ENCODE results near the gene CRYGB.
A peak's percentile ranks its signal among the peaks of the same experiment; 100 is the strongest.

The CRYGB gene

DNA sequence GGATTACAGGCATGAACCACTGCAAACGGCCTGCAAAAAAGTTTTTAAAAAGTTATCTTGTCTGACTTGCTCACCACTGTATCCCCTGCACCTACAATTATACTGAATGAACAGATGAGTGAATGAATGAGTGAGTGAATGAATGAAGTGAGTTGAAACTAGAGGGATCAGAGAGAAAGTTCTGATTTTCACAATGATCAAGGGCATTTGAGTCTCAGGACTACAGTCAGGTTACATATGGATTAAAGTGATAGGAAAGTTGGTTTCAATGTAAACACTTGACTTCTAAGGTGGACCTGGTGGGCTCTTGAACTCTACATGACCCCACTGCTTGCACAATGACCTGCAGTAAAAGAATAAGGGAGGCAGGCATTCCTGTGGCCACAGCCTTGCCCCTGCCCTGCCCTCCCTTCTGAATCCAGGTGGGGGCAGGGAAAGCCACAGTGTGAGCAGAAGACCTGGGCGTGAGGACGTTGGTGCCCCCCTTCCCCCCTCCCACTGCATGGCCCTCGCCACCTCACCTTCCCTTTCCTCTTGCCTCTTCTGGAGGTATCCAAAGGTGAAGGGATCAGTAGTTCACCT lies 33.2 kb upstream of the CRYGB start:
- Histone ChIP-seq H3K36me3 (ENCODE audit: insufficient read depth, low read length) (no peaks in the 10 kb centered on the region), H3K4me1 (ENCODE audit: control insufficient read depth, insufficient read depth, low read length, unreplicated experiment) (no peaks in the 10 kb centered on the region), H3K27me3 (ENCODE audit: insufficient read depth, low read length) (peaks cover 10% of the 10 kb centered on the region), H3K27ac (ENCODE audit: low read depth, low read length) (no peak overlapping the region), H2AFZ (ENCODE audit: low read length, unreplicated experiment) (no peak overlapping the region), H3K4me3 (ENCODE audit: low read depth, low read length) (no peak overlapping the region), H3K79me2 (ENCODE audit: control insufficient read depth, insufficient read depth, low read length, unreplicated experiment) (no peaks in the 10 kb centered on the region)

DNA sequence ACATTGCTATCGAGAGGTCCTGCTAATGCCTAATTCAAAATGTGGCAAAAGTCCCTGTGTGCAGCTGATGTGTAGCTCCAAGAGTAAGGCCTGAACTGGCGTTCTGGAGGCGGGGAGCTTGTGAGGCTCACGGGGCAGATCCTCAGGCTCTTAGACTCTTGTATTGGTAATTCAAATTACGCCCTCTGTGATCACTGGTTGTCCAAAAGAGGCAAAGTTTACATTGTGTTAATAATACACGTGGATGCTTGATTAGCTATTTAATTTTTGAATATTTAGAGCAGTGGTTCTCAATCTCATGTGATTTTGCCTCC lies 29.8 kb upstream of the CRYGB start:
- Histone ChIP-seq H3K4me3 (ENCODE audit: low read depth, low read length) (no peak overlapping the region), H3K79me2 (ENCODE audit: control insufficient read depth, insufficient read depth, low read length, unreplicated experiment) (no peaks in the 10 kb centered on the region), H3K4me1 (ENCODE audit: control insufficient read depth, insufficient read depth, low read length, unreplicated experiment) (no peaks in the 10 kb centered on the region)

DNA sequence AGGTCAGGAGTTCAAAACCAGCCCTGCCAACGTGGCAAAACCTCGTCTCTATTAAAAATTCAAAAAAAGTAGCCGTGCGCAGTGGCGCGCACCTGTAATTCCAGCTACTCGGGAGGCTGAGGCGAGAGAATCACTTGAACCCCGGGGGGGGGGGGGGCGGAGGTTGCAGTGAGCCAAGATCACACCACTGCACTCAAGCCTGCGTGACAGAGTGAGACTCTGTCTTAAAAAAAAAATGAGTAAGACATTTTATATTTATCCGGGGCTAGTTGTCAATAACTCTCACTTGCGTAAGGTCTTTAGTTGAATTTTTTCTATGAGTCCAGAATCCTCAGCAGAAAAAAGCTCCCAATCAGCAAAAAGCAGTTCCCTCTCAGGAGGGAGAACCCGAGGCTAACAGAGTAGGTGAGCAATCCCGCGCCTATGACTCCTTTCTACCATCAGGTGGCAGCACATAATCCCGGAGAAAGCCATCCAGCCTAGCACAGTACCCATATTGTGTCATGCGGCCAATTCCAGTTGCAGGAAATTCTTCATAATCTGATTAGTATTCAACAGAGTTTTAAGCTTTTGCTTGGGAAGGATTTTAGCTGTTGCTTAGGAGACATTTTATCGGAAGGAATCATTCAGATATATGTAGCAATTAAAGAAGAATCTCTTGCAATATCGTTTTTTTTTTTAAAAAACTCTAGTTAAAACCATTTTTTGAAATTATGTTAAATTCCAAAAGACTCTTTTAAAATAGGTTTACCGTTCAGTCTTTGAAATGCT lies 29.3 kb upstream of the CRYGB start:
- Histone ChIP-seq H3K4me3 (ENCODE audit: low read depth, low read length) (no peak overlapping the region), H2AFZ (ENCODE audit: low read length, unreplicated experiment) (no peak overlapping the region), H3K27me3 (ENCODE audit: insufficient read depth, low read length) (no peaks in the 10 kb centered on the region), H3K79me2 (ENCODE audit: control insufficient read depth, insufficient read depth, low read length, unreplicated experiment) (no peaks in the 10 kb centered on the region), H3K4me1 (ENCODE audit: control insufficient read depth, insufficient read depth, low read length, unreplicated experiment) (no peaks in the 10 kb centered on the region), H3K36me3 (ENCODE audit: insufficient read depth, low read length) (no peaks in the 10 kb centered on the region), H3K27ac (ENCODE audit: low read depth, low read length) (no peak overlapping the region)

More for the DNA sequence above, 29.8 kb upstream of the CRYGB start:
- Histone ChIP-seq H3K27ac (ENCODE audit: low read depth, low read length) (no peak overlapping the region), H2AFZ (ENCODE audit: low read length, unreplicated experiment) (peak overlapping the region; percentile 16), H3K27me3 (ENCODE audit: insufficient read depth, low read length) (no peaks in the 10 kb centered on the region), H3K36me3 (ENCODE audit: insufficient read depth, low read length) (no peaks in the 10 kb centered on the region)

DNA sequence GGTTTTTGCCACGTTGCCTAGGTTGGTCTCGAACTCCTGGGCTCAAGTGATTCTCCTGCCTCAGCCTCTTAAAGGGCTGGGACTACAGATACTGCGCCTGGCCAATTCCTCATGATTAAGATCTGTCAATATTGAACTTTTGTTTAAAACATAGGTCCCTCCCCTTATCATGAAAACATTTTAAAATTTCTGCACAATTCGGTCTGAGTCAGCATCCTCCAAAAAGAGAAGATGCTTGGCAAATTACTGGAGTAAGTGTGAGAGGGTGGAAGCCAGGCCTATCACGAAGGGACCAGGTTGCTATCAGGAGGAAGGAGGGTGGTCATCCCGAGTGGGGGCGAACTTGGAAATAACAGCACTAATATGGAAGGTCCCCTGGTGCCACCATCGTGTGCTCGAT lies 28.2 kb upstream of the CRYGB start:
- H3K27ac ChIP-seq (ENCODE audit: low read depth, low read length): no peak overlapping the region
- H3K4me3 ChIP-seq (ENCODE audit: low read depth, low read length): no peak overlapping the region
- no peak overlapping the region for H2AFZ ChIP-seq (ENCODE audit: low read length, unreplicated experiment)

DNA sequence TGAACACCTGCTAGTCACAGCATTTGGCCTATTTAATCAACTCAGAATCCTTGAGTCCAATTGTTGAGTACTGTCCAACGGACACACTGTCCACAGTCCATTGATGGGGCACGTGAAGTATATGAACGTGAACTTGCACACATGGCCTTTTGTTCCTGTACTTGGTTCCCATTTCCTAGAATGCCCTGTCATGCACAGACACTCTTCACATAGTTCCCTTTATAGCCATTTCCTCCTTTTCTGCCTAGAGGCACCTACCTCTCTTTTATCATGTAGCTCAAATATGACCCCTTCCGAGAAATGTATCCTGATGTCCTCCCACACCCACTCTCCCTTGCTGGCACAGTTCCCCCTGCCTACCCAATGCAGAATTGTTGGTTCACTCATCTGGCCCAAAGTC lies 26.2 kb upstream of the CRYGB start:
- H3K36me3 ChIP-seq (ENCODE audit: insufficient read depth, low read length): no peaks in the 10 kb centered on the region
- no peaks in the 10 kb centered on the region for H3K79me2 ChIP-seq (ENCODE audit: control insufficient read depth, insufficient read depth, low read length, unreplicated experiment)
- no peak overlapping the region for H2AFZ ChIP-seq (ENCODE audit: low read length, unreplicated experiment)
- no peaks in the 10 kb centered on the region for H3K4me1 ChIP-seq (ENCODE audit: control insufficient read depth, insufficient read depth, low read length, unreplicated experiment)
- H3K4me3 ChIP-seq (ENCODE audit: low read depth, low read length): no peak overlapping the region
- no peak overlapping the region for H3K27ac ChIP-seq (ENCODE audit: low read depth, low read length)
- no peaks in the 10 kb centered on the region for H3K27me3 ChIP-seq (ENCODE audit: insufficient read depth, low read length)

More for the DNA sequence above, 28.2 kb upstream of the CRYGB start:
- Histone ChIP-seq H3K36me3 (ENCODE audit: insufficient read depth, low read length) (no peaks in the 10 kb centered on the region), H3K4me1 (ENCODE audit: control insufficient read depth, insufficient read depth, low read length, unreplicated experiment) (no peaks in the 10 kb centered on the region), H3K27me3 (ENCODE audit: insufficient read depth, low read length) (no peaks in the 10 kb centered on the region), H3K79me2 (ENCODE audit: control insufficient read depth, insufficient read depth, low read length, unreplicated experiment) (no peaks in the 10 kb centered on the region)

DNA sequence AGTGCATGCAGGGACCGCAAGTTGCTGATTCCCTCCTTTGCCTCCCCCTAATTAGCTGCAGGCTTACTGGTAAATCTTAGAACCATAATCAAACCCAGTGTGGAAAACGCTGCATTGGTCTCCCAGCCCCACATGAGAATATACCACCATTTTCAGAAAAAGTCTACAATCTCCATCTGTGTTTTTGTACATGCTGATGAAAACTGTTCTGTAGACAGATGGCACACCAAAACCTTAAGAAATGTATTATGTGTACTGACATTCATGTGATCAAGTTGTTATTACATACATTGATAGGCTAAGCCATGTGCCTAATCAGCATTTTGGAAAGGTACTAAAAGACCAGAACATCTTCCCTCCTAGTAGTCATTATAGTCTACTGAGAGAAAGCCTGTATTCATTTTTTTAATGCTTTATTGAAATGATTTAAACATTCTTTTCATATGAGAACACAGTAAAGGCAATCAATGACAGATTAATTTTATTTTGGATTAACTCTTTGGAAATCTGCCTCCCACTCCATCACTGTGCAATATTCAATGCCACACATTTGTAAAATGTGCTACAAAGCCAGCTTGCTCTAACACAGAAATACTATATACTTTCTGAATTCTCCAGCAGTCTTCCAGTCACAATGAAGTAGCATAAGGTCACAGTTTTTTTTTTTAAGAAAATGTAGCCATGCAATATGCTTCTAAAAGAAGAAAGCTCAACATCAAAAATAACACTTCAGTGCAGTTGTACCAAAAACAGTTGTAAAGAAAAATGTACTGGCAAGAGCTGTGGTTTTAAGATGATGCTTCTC lies 19.2 kb upstream of the CRYGB start:
- Histone ChIP-seq H2AFZ (ENCODE audit: low read length, unreplicated experiment) (no peak overlapping the region), H3K27ac (ENCODE audit: low read depth, low read length) (no peak overlapping the region), H3K4me3 (ENCODE audit: low read depth, low read length) (no peak overlapping the region), H3K36me3 (ENCODE audit: insufficient read depth, low read length) (no peaks in the 10 kb centered on the region), H3K79me2 (ENCODE audit: control insufficient read depth, insufficient read depth, low read length, unreplicated experiment) (no peaks in the 10 kb centered on the region), H3K27me3 (ENCODE audit: insufficient read depth, low read length) (peaks cover 5% of the 10 kb centered on the region; the same call in 1 of the 2 replicates), H3K4me1 (ENCODE audit: control insufficient read depth, insufficient read depth, low read length, unreplicated experiment) (no peaks in the 10 kb centered on the region)

DNA sequence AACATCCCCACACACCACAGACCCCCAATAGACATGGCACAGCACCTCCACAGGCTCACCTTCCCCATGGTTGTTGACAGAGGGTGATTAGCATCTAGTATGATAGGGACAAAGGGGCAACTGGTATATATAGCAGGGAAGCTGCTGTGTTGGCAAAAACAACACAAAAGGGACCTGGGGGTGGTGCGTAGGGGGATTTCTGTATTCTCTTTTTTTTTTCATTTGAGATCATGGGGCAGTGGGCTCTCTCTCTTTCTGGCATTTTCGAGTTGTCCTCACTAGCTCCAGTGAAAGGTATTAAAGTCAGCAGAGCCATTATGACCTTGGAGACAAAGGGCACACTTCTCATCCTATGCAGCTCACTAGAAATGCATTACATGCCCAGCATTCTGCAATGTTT lies 17.5 kb upstream of the CRYGB start, which contains the start of gene CRYGA:
Gene CRYGA, minus strand, starts transcription at position 101 of the 400 bp plus-strand sequence. Its CDS starts 33 bp downstream, at position 68.
- Histone ChIP-seq H2AFZ (ENCODE audit: low read length, unreplicated experiment) (no peak within 1 kb of the TSS), H3K36me3 (ENCODE audit: insufficient read depth, low read length) (no peaks in the 10 kb centered on the region), H3K4me1 (ENCODE audit: control insufficient read depth, insufficient read depth, low read length, unreplicated experiment) (no peaks in the 10 kb centered on the region), H3K79me2 (ENCODE audit: control insufficient read depth, insufficient read depth, low read length, unreplicated experiment) (no peaks in the 10 kb centered on the region), H3K27me3 (ENCODE audit: insufficient read depth, low read length) (peaks cover 5% of the 10 kb centered on the region; the same call in 1 of the 2 replicates), H3K4me3 (ENCODE audit: low read depth, low read length) (no peak within 1 kb of the TSS), H3K27ac (ENCODE audit: low read depth, low read length) (no peak within 1 kb of the TSS)

DNA sequence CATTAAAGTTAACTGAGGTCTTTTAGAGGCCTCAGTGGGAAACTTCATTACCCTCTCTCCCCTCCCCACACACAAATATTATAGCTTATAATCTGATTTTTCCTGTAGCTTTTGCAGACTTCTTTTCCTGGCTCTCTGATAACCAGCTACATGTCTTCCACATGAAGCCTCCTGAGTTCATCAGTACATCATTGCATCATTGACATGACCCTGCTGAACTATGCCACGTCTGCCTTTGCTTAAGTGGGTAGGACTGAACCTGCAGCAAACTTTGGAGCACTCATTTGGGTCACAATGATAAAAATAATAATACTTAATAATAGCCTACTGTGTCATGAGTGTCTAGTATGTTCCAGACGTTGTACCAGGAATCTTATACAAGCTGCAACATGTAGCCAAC lies 10.5 kb upstream of the CRYGB start:
- H3K27me3 ChIP-seq (ENCODE audit: insufficient read depth, low read length): peaks cover 3% of the 10 kb centered on the region
- no peaks in the 10 kb centered on the region for H3K36me3 ChIP-seq (ENCODE audit: insufficient read depth, low read length)
- H3K4me1 ChIP-seq (ENCODE audit: control insufficient read depth, insufficient read depth, low read length, unreplicated experiment): no peaks in the 10 kb centered on the region
- no peaks in the 10 kb centered on the region for H3K79me2 ChIP-seq (ENCODE audit: control insufficient read depth, insufficient read depth, low read length, unreplicated experiment)
- no peak overlapping the region for H3K4me3 ChIP-seq (ENCODE audit: low read depth, low read length)
- H2AFZ ChIP-seq (ENCODE audit: low read length, unreplicated experiment): no peak overlapping the region
- H3K27ac ChIP-seq (ENCODE audit: low read depth, low read length): no peak overlapping the region

DNA sequence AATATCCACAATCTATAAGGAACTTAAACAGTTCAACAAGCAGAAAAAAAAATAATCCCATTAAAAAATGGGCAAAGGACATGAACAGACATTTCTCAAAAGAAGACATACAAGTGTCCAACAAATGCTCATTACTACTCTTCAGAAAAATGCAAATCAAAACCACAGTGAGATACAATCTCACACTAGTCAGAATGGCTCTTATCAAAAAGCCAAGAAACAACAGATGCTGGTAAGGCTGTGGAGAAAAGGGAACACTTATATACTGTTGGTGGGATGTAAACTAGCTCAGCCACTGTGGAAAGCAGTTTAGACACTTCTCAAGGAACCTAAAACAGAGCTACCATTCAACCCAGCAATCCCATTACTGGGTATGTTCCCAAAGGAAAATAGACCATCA lies 7.2 kb upstream of the CRYGB start:
- Histone ChIP-seq H3K79me2 (ENCODE audit: control insufficient read depth, insufficient read depth, low read length, unreplicated experiment) (no peaks in the 10 kb centered on the region), H3K4me1 (ENCODE audit: control insufficient read depth, insufficient read depth, low read length, unreplicated experiment) (no peaks in the 10 kb centered on the region), H3K27ac (ENCODE audit: low read depth, low read length) (no peak overlapping the region), H3K36me3 (ENCODE audit: insufficient read depth, low read length) (no peaks in the 10 kb centered on the region), H3K27me3 (ENCODE audit: insufficient read depth, low read length) (peaks cover 23% of the 10 kb centered on the region), H2AFZ (ENCODE audit: low read length, unreplicated experiment) (no peak overlapping the region), H3K4me3 (ENCODE audit: low read depth, low read length) (no peak overlapping the region)

DNA sequence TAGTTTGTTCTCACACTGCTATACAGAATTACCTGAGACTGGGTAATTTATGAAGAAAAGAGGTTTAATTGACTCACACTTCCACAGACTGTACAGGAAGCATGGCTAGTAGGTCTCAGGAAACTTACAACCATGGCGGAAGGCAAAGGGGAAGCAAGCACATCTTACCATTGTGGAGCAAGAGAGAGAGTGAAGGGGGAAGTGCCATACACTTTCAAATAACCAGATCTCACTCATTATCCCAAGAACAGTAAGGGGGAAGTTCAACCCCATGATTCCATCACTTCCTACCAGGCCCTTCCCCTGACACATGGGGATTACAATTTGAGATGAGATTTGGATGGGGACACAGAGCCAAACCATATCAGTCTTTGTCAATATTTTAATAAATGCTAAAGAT lies 5.0 kb upstream of the CRYGB start:
- H2AFZ ChIP-seq (ENCODE audit: low read length, unreplicated experiment): no peak overlapping the region
- H3K79me2 ChIP-seq (ENCODE audit: control insufficient read depth, insufficient read depth, low read length, unreplicated experiment): no peaks in the 10 kb centered on the region
- H3K4me1 ChIP-seq (ENCODE audit: control insufficient read depth, insufficient read depth, low read length, unreplicated experiment): no peaks in the 10 kb centered on the region
- no peak overlapping the region for H3K27ac ChIP-seq (ENCODE audit: low read depth, low read length)
- no peaks in the 10 kb centered on the region for H3K36me3 ChIP-seq (ENCODE audit: insufficient read depth, low read length)
- H3K27me3 ChIP-seq (ENCODE audit: insufficient read depth, low read length): peaks cover 26% of the 10 kb centered on the region; the same call in 1 of the 2 replicates
- H3K4me3 ChIP-seq (ENCODE audit: low read depth, low read length): no peak overlapping the region
